AG04450 (cell line): Measurements from ENCODE around the gene AGO3. TPM values are rescaled to one million over a fixed set of nuclear protein-coding genes. Genes with fewer than 3 reads are reported as not detected.

Experiments used
- CTCF ChIA-PET: fragments of 300-600, 350-600 bp; formaldehyde crosslinking; extraction: SDS; loops from one replicate; lab custom pipeline; 2022; ENCODE audit warnings: antibody characterized with exemption, inconsistent platforms; lab: Charles Lee
- POLR2A ChIA-PET: fragments of 350-600 bp; formaldehyde crosslinking; extraction: SDS; loops from one replicate; lab custom pipeline; 2021; ENCODE audit warnings: antibody characterized with exemption, inconsistent platforms; lab: Yijun Ruan, JAX
- DNase-seq: peaks from one replicate; pipeline ENCODE4 v3.0.0-alpha.2; 2011; ENCODE audit warnings: low read depth, low spot score
- H3K27ac ChIP-seq: one replicate; pipeline ENCODE4 v1.5.1; 2012; ENCODE audit warnings: low read depth, low read length, control low read depth
- H3K27me3 ChIP-seq: one replicate; pipeline ENCODE4 v1.6.0; 2012; ENCODE audit warnings: low read length; ENCODE audit not compliant: control insufficient read depth, insufficient read depth
- H3K4me3 ChIP-seq: 2 replicates; pipeline ENCODE4 v1.5.1; 2011; ENCODE audit warnings: mild to moderate bottlenecking, low read depth, low read length, control low read depth
- H3K9me3 ChIP-seq: 2 replicates; pipeline ENCODE4 v1.5.1; 2012; ENCODE audit warnings: low read length; ENCODE audit not compliant: control insufficient read depth, insufficient read depth
- CTCF ChIP-seq: IDR thresholded peaks from 2 replicates; pipeline ENCODE4 v1.5.1; 2011; ENCODE audit warnings: low read depth, low read length, control low read depth, inconsistent platforms
- polyA plus RNA-seq: library from polyadenylated mRNA; depleted of rRNA; stranded (reverse); fragments of >200 nt; gene quantifications from 2 replicates; pipeline ENCODE4 v1.2.3, GENCODE V29; 2011

The AGO3 gene
- polyA plus RNA-seq, 1 experiment, result 22.5 TPM

- CTCF ChIA-PET, result interaction anchor here (2.2 to 10.4 kb wide), 2 partner anchors 33 to 184 kb away, joined by 7 to 145 read pairs; no protein-coding TSS in a partner anchor
- POLR2A ChIA-PET, result no interaction called here
These were observed 170.6 kb downstream of the AGO3 start for GRCh38 chr1:36101546-36101945.

GRCh38 chr1:36106269-36106668, 175.4 kb downstream of the AGO3 start:
- ChIA-PET POLR2A (no interaction called here), CTCF (interaction anchor here (1.1 to 2.3 kb wide), 4 partner anchors 20 to 177 kb away, joined by 3 to 14 read pairs (median 4); no protein-coding TSS in a partner anchor)

More at GRCh38 chr1:36101546-36101945, 170.6 kb downstream of the AGO3 start:
- TF ChIP-seq CTCF, result no peak
- DNase-seq, result no peak
- Histone ChIP-seq H3K27me3 (no peaks in the 10 kb centered on the region), H3K27ac (no peak overlapping the region), H3K9me3 (no peaks in the 10 kb centered on the region; the same call in 1 of the 2 replicates), H3K4me3 (no peak overlapping the region)

GRCh38 chr1:36107394-36107793, 176.5 kb downstream of the AGO3 start:
- TF ChIP-seq CTCF, result no peak
- Histone ChIP-seq H3K9me3 (no peaks in the 10 kb centered on the region; the same call in 1 of the 2 replicates), H3K4me3 (no peak overlapping the region), H3K27me3 (no peaks in the 10 kb centered on the region), H3K27ac (no peak overlapping the region)
- CTCF ChIA-PET, result interaction anchor here (1.3 to 1.4 kb wide), 2 partner anchors 27 to 176 kb away, joined by 3 to 4 read pairs; no protein-coding TSS in a partner anchor
- POLR2A ChIA-PET, result interaction anchor here (0.7 kb wide), 1 partner anchor 117 kb away, joined by 3 read pairs; the partner anchor contains the start of gene THRAP3
- no peak for DNase-seq

More at GRCh38 chr1:36106269-36106668, 175.4 kb downstream of the AGO3 start:
- Histone ChIP-seq H3K9me3 (no peaks in the 10 kb centered on the region; the same call in 1 of the 2 replicates), H3K4me3 (no peak overlapping the region), H3K27ac (no peak overlapping the region), H3K27me3 (no peaks in the 10 kb centered on the region)
- no peak for DNase-seq
- TF ChIP-seq CTCF, result no peak

GRCh38 chr1:36108314-36108713, 177.4 kb downstream of the AGO3 start:
- ChIA-PET POLR2A (no interaction called here), CTCF (interaction anchor here (1.3 kb wide), 1 partner anchor 26 kb away, joined by 4 read pairs; no protein-coding TSS in a partner anchor)
- TF ChIP-seq CTCF, result no peak
- Histone ChIP-seq H3K27me3 (no peaks in the 10 kb centered on the region), H3K9me3 (no peaks in the 10 kb centered on the region; the same call in 1 of the 2 replicates), H3K4me3 (no peak overlapping the region), H3K27ac (no peak overlapping the region)
- no peak for DNase-seq

GRCh38 chr1:36109041-36109679, 178.3 kb downstream of the AGO3 start:
- peak; percentile 18 for DNase-seq
- no peak for TF ChIP-seq CTCF
- H3K9me3 ChIP-seq, result no peaks in the 10 kb centered on the region; the same call in 1 of the 2 replicates
- H3K4me3 ChIP-seq, result no peak overlapping the region
- H3K27me3 ChIP-seq, result no peaks in the 10 kb centered on the region
- ChIA-PET POLR2A (interaction anchor here (0.7 kb wide), 1 partner anchor 20 kb away, joined by 3 read pairs; no protein-coding TSS in a partner anchor), CTCF (interaction anchor here (2.4 kb wide), 1 partner anchor 25 kb away, joined by 10 read pairs; no protein-coding TSS in a partner anchor)
- no peak overlapping the region for H3K27ac ChIP-seq
